SK-N-SH (cell line): ENCODE measurements around the gene MPP4. TPM values are rescaled to one million over a fixed set of nuclear protein-coding genes. Genes with fewer than 3 reads are reported as not detected.
A peak's percentile ranks its signal among the peaks of the same experiment; 100 is the strongest.

Experiments used
- CTCF ChIA-PET: fragments of 300-600, 350-600 bp; formaldehyde crosslinking; extraction: SDS; loops from one replicate; lab custom pipeline; 2021; lab: Yijun Ruan, JAX
- POLR2A ChIA-PET: fragments of 350-600 bp; sonication (Branson Sonifier 250); formaldehyde crosslinking; extraction: SDS; loops from one replicate; lab custom pipeline; 2020; ENCODE audit warnings: antibody characterized with exemption, inconsistent platforms; lab: Yijun Ruan, JAX
- DNase-seq: peaks from one replicate; pipeline ENCODE4 v3.0.0; 2012
- H2AFZ ChIP-seq: fragments of 200-600 bp; sonication (generic); 2 replicates; pipeline ENCODE4 v1.8.1; 2016; ENCODE audit warnings: antibody characterized with exemption, mild to moderate bottlenecking, low read depth
- H3F3A ChIP-seq: fragments of 200-600 bp; sonication (generic); replicated peaks from 2 replicates; pipeline ENCODE3; 2016; ENCODE audit warnings: antibody characterized with exemption, mild to moderate bottlenecking; ENCODE audit not compliant: insufficient read depth
- H3K27ac ChIP-seq, 2 experiments: fragments of 200-500 bp in 1 of 2; fragments of 200-600 bp in 1 of 2; sonication (Bioruptor generic) in 1 of 2; sonication (generic), shearing (Covaris generic) in 1 of 2; 2 replicates each; pipeline versions ENCODE4 v1.5.1 to v1.6.1; 2014 to 2016; ENCODE audit warnings: low read depth in 2 of 2, inconsistent platforms in 1 of 2, low read length in 1 of 2, mild to moderate bottlenecking in 1 of 2, mixed read lengths in 1 of 2
- H3K27me3 ChIP-seq: fragments of 200-600 bp; sonication (generic), shearing (Covaris generic); 2 replicates; pipeline ENCODE4 v1.6.1; 2016; ENCODE audit warnings: mixed run types; ENCODE audit not compliant: insufficient read depth
- H3K36me3 ChIP-seq, 2 experiments: fragments of 200-500 bp in 1 of 2; fragments of 200-600 bp in 1 of 2; sonication (Bioruptor generic) in 1 of 2; sonication (generic) in 1 of 2; replicated peaks in 1 of 2; 2 replicates each; pipeline versions ENCODE3 to v1.5.1; 2014 to 2016; ENCODE audit warnings: low read length in 1 of 2, mild to moderate bottlenecking in 1 of 2; ENCODE audit not compliant: insufficient read depth in 2 of 2, control insufficient read depth in 1 of 2
- H3K4me1 ChIP-seq, 2 experiments: fragments of 200-500 bp in 1 of 2; fragments of 200-600 bp in 1 of 2; sonication (Bioruptor generic) in 1 of 2; sonication (generic), shearing (Covaris generic) in 1 of 2; 2 replicates each; pipeline versions ENCODE4 v1.5.1 to v1.6.1; 2014 to 2016; ENCODE audit warnings: low read depth in 1 of 2, low read length in 1 of 2, mixed run types in 1 of 2; ENCODE audit not compliant: insufficient read depth in 2 of 2, control insufficient read depth in 1 of 2
- H3K4me2 ChIP-seq: fragments of 200-600 bp; sonication (generic), shearing (Covaris generic); 2 replicates; pipeline ENCODE4 v1.6.1; 2017; ENCODE audit warnings: mixed run types
- H3K4me3 ChIP-seq, 2 experiments: fragments of 200-500 bp in 1 of 2; fragments of 200-600 bp in 1 of 2; sonication (Bioruptor generic) in 1 of 2; sonication (generic), shearing (Covaris generic) in 1 of 2; 2 replicates each; pipeline versions ENCODE4 v1.5.1 to v1.8.1; 2014 to 2016; ENCODE audit warnings: low read depth in 2 of 2, inconsistent platforms in 1 of 2, low read length in 1 of 2, mild to moderate bottlenecking in 1 of 2, mixed read lengths in 1 of 2, moderate library complexity in 1 of 2
- H3K79me2 ChIP-seq: fragments of 200-600 bp; sonication (generic); 2 replicates; pipeline ENCODE4 v1.8.1; 2017; ENCODE audit warnings: mild to moderate bottlenecking; ENCODE audit not compliant: insufficient read depth
- H3K9ac ChIP-seq: fragments of 200-600 bp; sonication (generic); 2 replicates; pipeline ENCODE4 v1.6.1; 2017; ENCODE audit warnings: mixed run types
- H3K9me2 ChIP-seq: fragments of 200-600 bp; sonication (generic); 2 replicates; pipeline ENCODE4 v1.6.1; 2017; ENCODE audit warnings: mixed run types
- H3K9me3 ChIP-seq: fragments of 200-600 bp; sonication (generic); 2 replicates; pipeline ENCODE4 v1.6.1; 2017; ENCODE audit warnings: mixed run types, mild to moderate bottlenecking, moderate library complexity
- H4K20me1 ChIP-seq: fragments of 200-600 bp; sonication (generic); 2 replicates; pipeline ENCODE4 v1.6.1; 2017; ENCODE audit warnings: mild to moderate bottlenecking, mixed run types; ENCODE audit not compliant: insufficient read depth
- CHD2 ChIP-seq: fragments of 150-350 bp; IDR thresholded peaks from 2 replicates; pipeline ENCODE4 v1.6.1; 2018; ENCODE audit warnings: low read length; ENCODE audit not compliant: partially characterized antibody
- CTCF ChIP-seq: fragments of 200-600 bp; sonication (generic); IDR thresholded peaks from 2 replicates; pipeline ENCODE4 v1.6.1; 2017; ENCODE audit warnings: antibody characterized with exemption, mild to moderate bottlenecking, moderate library complexity
- ELF1 ChIP-seq: IDR thresholded peaks from 2 replicates; pipeline ENCODE4 v1.4.0; 2012
- EP300 ChIP-seq, 2 experiments: IDR thresholded peaks; 2 replicates each; pipeline versions ENCODE4 v1.4.0 to v1.6.1; 2012; ENCODE audit warnings: borderline replicate concordance in 1 of 2, low read depth in 1 of 2, low read length in 1 of 2
- EZH2phosphoT487 ChIP-seq: fragments of 200-600 bp; sonication (generic); IDR thresholded peaks from 2 replicates; pipeline ENCODE4 v1.6.1; 2017; ENCODE audit warnings: low read depth, mixed run types, mild to moderate bottlenecking, antibody characterized with exemption, moderate library complexity, borderline replicate concordance
- FOXJ3 ChIP-seq: sonication (generic); formaldehyde crosslinking; IDR thresholded peaks from 2 replicates; pipeline ENCODE4 v1.5.1; 2020; ENCODE audit warnings: mild to moderate bottlenecking, missing genetic modification reagents
- GATA2 ChIP-seq: sonication (generic); formaldehyde crosslinking; IDR thresholded peaks from 2 replicates; pipeline ENCODE4 v1.5.0; 2020; ENCODE audit warnings: mild to moderate bottlenecking, missing genetic modification reagents
- MAX ChIP-seq: IDR thresholded peaks from 2 replicates; pipeline ENCODE4 v1.4.0; 2012; ENCODE audit warnings: low read depth
- MEF2A ChIP-seq: IDR thresholded peaks from 2 replicates; pipeline ENCODE4 v1.4.0; 2012; ENCODE audit warnings: low read depth, borderline replicate concordance
- MXI1 ChIP-seq: IDR thresholded peaks from 2 replicates; pipeline ENCODE4 v1.6.1; 2012; ENCODE audit warnings: mild to moderate bottlenecking, low read depth, low read length, improper control_type of control experiment
- NRF1 ChIP-seq: IDR thresholded peaks from 2 replicates; pipeline ENCODE4 v1.6.1; 2012; ENCODE audit warnings: low read depth, mild to moderate bottlenecking, low read length
- RAD21 ChIP-seq: IDR thresholded peaks from 2 replicates; pipeline ENCODE4 v1.6.1; 2012; ENCODE audit warnings: mild to moderate bottlenecking, low read length
- RXRA ChIP-seq: IDR thresholded peaks from 2 replicates; pipeline ENCODE4 v1.4.0; 2012; ENCODE audit warnings: low read depth, mild to moderate bottlenecking, borderline replicate concordance
- SIN3A ChIP-seq: IDR thresholded peaks from 2 replicates; pipeline ENCODE4 v1.6.1; 2012; ENCODE audit warnings: low read depth, mild to moderate bottlenecking, low read length, moderate library complexity, borderline replicate concordance
- SMC3 ChIP-seq: IDR thresholded peaks from 2 replicates; pipeline ENCODE4 v1.6.1; 2012; ENCODE audit warnings: low read depth, low read length, improper control_type of control experiment
- TAF1 ChIP-seq: IDR thresholded peaks from 2 replicates; pipeline ENCODE4 v1.6.1; 2012; ENCODE audit warnings: low read depth, mild to moderate bottlenecking, low read length, moderate library complexity, borderline replicate concordance
- TCF12 ChIP-seq: IDR thresholded peaks from 2 replicates; pipeline ENCODE4 v1.4.0; 2012
- TEAD4 ChIP-seq: IDR thresholded peaks from 2 replicates; pipeline ENCODE4 v1.4.0; 2012; ENCODE audit warnings: mild to moderate bottlenecking, borderline replicate concordance; ENCODE audit not compliant: insufficient read depth
- ZBTB33 ChIP-seq: IDR thresholded peaks from 2 replicates; pipeline ENCODE4 v1.4.0; 2012; ENCODE audit warnings: low read depth, borderline replicate concordance
- WGBS: methylation state at CpG from one replicate; pipeline ENCODE4 v1.1.6; 2017; ENCODE audit warnings: low lambda C conversion rate; 5-methylcytosine and 5-hydroxymethylcytosine counted together
- polyA plus RNA-seq, 3 experiments: library from polyadenylated mRNA; depleted of rRNA; stranded (reverse); fragments of >200 nt; gene quantifications; 2 replicates each; pipeline ENCODE4 v1.2.3, GENCODE V29; 2012

Gene MPP4
- polyA plus RNA-seq, 1 of the 3 experiments (the other 2 are of a cell fraction), result 24.4 TPM

GRCh38 chr2:201642086-201642578 is 56.3 kb downstream of the MPP4 start:
- H3K27me3 ChIP-seq, result no peaks in the 10 kb centered on the region
- no peaks in the 10 kb centered on the region for H3K9me3 ChIP-seq
- WGBS, result 3% methylated on average over 16 of the region's 16 CpGs
- TF ChIP-seq MXI1 (peak; percentile 85; the same call in 1 of the 2 replicates), MAX (peak; percentile 17; the same call in 1 of the 2 replicates), EZH2phosphoT487 (no peak), SIN3A (peak; percentile 77; the same call in 1 of the 2 replicates), GATA2 (CRISPR knock-in tag) (no peak)
- H3F3A ChIP-seq, result peaks cover 22% of the 10 kb centered on the region
- DNase-seq, result no peak
- peaks cover 50% of the 10 kb centered on the region for H3K79me2 ChIP-seq
- H3K4me2 ChIP-seq, result peak overlapping the region; percentile 82
- CTCF ChIA-PET, result interaction anchor here (0.9 to 1.3 kb wide), 2 partner anchors 8 to 13 kb away, joined by 4 read pairs; no protein-coding TSS in a partner anchor
- H2AFZ ChIP-seq, result peak overlapping the region; percentile 83
- peaks cover 18 to 22% of the 10 kb centered on the region in 2 experiments for H3K36me3 ChIP-seq
- no peaks in the 10 kb centered on the region for H4K20me1 ChIP-seq
- POLR2A ChIA-PET, result interaction anchor here (1.3 to 1.9 kb wide), 2 partner anchors 8 to 138 kb away, joined by 10 read pairs; partner anchors contain the start of gene ALS2
- H3K9me2 ChIP-seq, result no peaks in the 10 kb centered on the region
- H3K9ac ChIP-seq, result peak overlapping the region; percentile 94
- H3K4me3 ChIP-seq, result peak overlapping the region; percentile 77 to 89
- peaks cover 12 to 15% of the 10 kb centered on the region in 2 experiments; a peak in 3 of 4 replicates for H3K4me1 ChIP-seq
- peak overlapping the region; percentile 85 to 96 for H3K27ac ChIP-seq

- POLR2A ChIA-PET, result no interaction called here
- WGBS, result 83% methylated on average over 3 of the region's 3 CpGs
- Histone ChIP-seq H4K20me1 (no peaks in the 10 kb centered on the region), H3K36me3 (peaks cover 45 to 48% of the 10 kb centered on the region in 2 experiments), H3K4me1 (peaks cover 6 to 15% of the 10 kb centered on the region in 2 experiments; a peak in 3 of 4 replicates), H3K27ac (peak overlapping the region in 1 of 2 experiments; percentile 30; a peak in 2 of 4 replicates), H3K79me2 (peaks cover 50% of the 10 kb centered on the region), H3K9me3 (no peaks in the 10 kb centered on the region), H2AFZ (no peak overlapping the region), H3K9me2 (no peaks in the 10 kb centered on the region), H3F3A (peaks cover 14% of the 10 kb centered on the region)
- TF ChIP-seq FOXJ3 (CRISPR knock-in tag), result no peak
- TF ChIP-seq TEAD4, result no peak
- no peak for TF ChIP-seq RAD21
- TF ChIP-seq EZH2phosphoT487, result no peak
- no peak for TF ChIP-seq ELF1
- no peak for TF ChIP-seq CHD2
- no peak for TF ChIP-seq MEF2A
- no peak for TF ChIP-seq ZBTB33
- no peak for TF ChIP-seq CTCF
- no peak for TF ChIP-seq TCF12
- no peak for TF ChIP-seq EP300 (IDR thresholded peaks at IDR 0.05; ENCODE audit: borderline replicate concordance in 1 of 2, low read depth in 1 of 2, low read length in 1 of 2)
- no peak for TF ChIP-seq RXRA
- no peak for TF ChIP-seq MXI1
- TF ChIP-seq SMC3, result no peak
- no peak for TF ChIP-seq NRF1
- TF ChIP-seq TAF1, result no peak
- TF ChIP-seq, all 33 proteins: peak for 0
- H3K4me3 ChIP-seq, result no peak overlapping the region
- H3K9ac ChIP-seq, result no peak overlapping the region
- H3K27me3 ChIP-seq, result no peaks in the 10 kb centered on the region
- no peak for DNase-seq
- no peak overlapping the region for H3K4me2 ChIP-seq
- CTCF ChIA-PET, result no interaction called here
These were observed 59.2 kb downstream of the MPP4 start for GRCh38 chr2:201639205-201639604.
